ENCODE data around the gene FSCN2. TPM values are rescaled to one million over a fixed set of nuclear protein-coding genes. Genes with fewer than 3 reads are reported as not detected.

FSCN2 gene
- total RNA-seq, 1 experiment from 2014 or later, result 1.2 TPM

GRCh38 chr17:81535480-81536298, 7.5 kb downstream of the FSCN2 start:
- no peak overlapping the region for H3K4me3 ChIP-seq (ENCODE audit: low read depth in 2 of 2, low read length in 2 of 2)
- in situ Hi-C loops (cut with HindIII; ENCODE audit: low pct_unique_long_range_greater_than_20kb, low sequenced_read_pairs), result no loop called here
- no peak; the same call in 1 of the 2 replicates for TF ChIP-seq SIN3A (IDR thresholded peaks at IDR 0.05; ENCODE audit: borderline replicate concordance, insufficient read depth, low read depth, low read length)
- 0 out of 4 replicates have a peak, but pooled peaks of 1 of the 2 experiments have one; percentile 19 for TF ChIP-seq REST (IDR thresholded peaks at IDR 0.05; ENCODE audit: insufficient read depth in 1 of 2, low read depth in 2 of 2, low read length in 1 of 2)
- intact Hi-C loops (cut with micrococcal nuclease; ENCODE audit: unreplicated experiment), result no loop called here
- peak overlapping the region; percentile 71 for H3K27ac ChIP-seq (ENCODE audit: low read length)
- H3K27me3 ChIP-seq (ENCODE audit: control insufficient read depth, insufficient read depth, low read length), result no peaks in the 10 kb centered on the region
- H3K36me3 ChIP-seq (ENCODE audit: control insufficient read depth, insufficient read depth, low read length), result no peaks in the 10 kb centered on the region
- ChIA-PET CTCF (no interaction called here), POLR2A (no interaction called here)
- no TSS peak for BruUV-seq (replicated peaks)
- DNase-seq (ENCODE audit: low read depth, low spot score), result no peak
- H3K4me1 ChIP-seq (ENCODE audit: control insufficient read depth, insufficient read depth, low read length), result peaks cover 42% of the 10 kb centered on the region
- peak; percentile 1 for ATAC-seq
- no peaks in the 10 kb centered on the region for H3K9me3 ChIP-seq (ENCODE audit: control insufficient read depth, insufficient read depth, low read depth, low read length)

GRCh38 chr17:81536299-81537290, 8.4 kb downstream of the FSCN2 start:
- Histone ChIP-seq H3K27ac (ENCODE audit: low read length) (peak overlapping the region; percentile 71), H3K4me3 (ENCODE audit: low read depth in 2 of 2, low read length in 2 of 2) (no peak overlapping the region), H3K9me3 (ENCODE audit: control insufficient read depth, insufficient read depth, low read depth, low read length) (no peaks in the 10 kb centered on the region), H3K27me3 (ENCODE audit: control insufficient read depth, insufficient read depth, low read length) (no peaks in the 10 kb centered on the region), H3K4me1 (ENCODE audit: control insufficient read depth, insufficient read depth, low read length) (peaks cover 45% of the 10 kb centered on the region), H3K36me3 (ENCODE audit: control insufficient read depth, insufficient read depth, low read length) (no peaks in the 10 kb centered on the region; the same call in 1 of the 2 replicates)
- 0 out of 4 replicates have a peak, but pooled peaks of 1 of the 2 experiments have one; percentile 5 for TF ChIP-seq REST (IDR thresholded peaks at IDR 0.05; ENCODE audit: insufficient read depth in 1 of 2, low read depth in 2 of 2, low read length in 1 of 2)
- TF ChIP-seq TCF7L2 (IDR thresholded peaks at IDR 0.05; ENCODE audit: low read depth, low read length), result 0 out of 2 replicates have a peak, but pooled peaks have one; percentile 16
- peak; percentile 94 for TF ChIP-seq POLR2AphosphoS5 (IDR thresholded peaks at IDR 0.05; ENCODE audit: low read depth, low read length)
- TF ChIP-seq CTCF (IDR thresholded peaks at IDR 0.05), result no peak
- TF ChIP-seq SIN3A (IDR thresholded peaks at IDR 0.05; ENCODE audit: borderline replicate concordance, insufficient read depth, low read depth, low read length), result peak; percentile 60; the same call in 1 of the 2 replicates
- no TSS peak for BruUV-seq (replicated peaks)
- ChIA-PET CTCF (interaction anchor here (0.6 kb wide), 1 partner anchor 142 kb away, joined by 6 read pairs; no protein-coding TSS in a partner anchor), POLR2A (no interaction called here)
- ATAC-seq (peak; percentile 10), DNase-seq (ENCODE audit: low read depth, low spot score) (no peak)
- in situ Hi-C loops (cut with HindIII; ENCODE audit: low pct_unique_long_range_greater_than_20kb, low sequenced_read_pairs) (no loop called here), intact Hi-C loops (cut with micrococcal nuclease; ENCODE audit: unreplicated experiment) (no loop called here)

Data from Panc1 (cell line).